ENCODE measurements around the gene RFESD.

GRCh38 chr5:95699337-95699736, 52.8 kb downstream of the RFESD start:
- no peak for TF ChIP-seq POLR2AphosphoS5 (IDR thresholded peaks at IDR 0.05; ENCODE audit: borderline replicate concordance, low read depth, low read length)
- TF ChIP-seq EZH2 (IDR thresholded peaks at IDR 0.05) = no peak
- no peak for TF ChIP-seq FOXP2 (optimal IDR thresholded peaks at IDR 0.05; ENCODE audit: control extremely low read depth, extremely low read length, insufficient read depth)

All from SK-N-MC (cell line).